HT1080 (cell line): ENCODE data around the gene SPTSSB. TPM values are rescaled to one million over a fixed set of nuclear protein-coding genes. Genes with fewer than 3 reads are reported as not detected.
A peak's percentile ranks its signal among the peaks of the same experiment; 100 is the strongest.

Experiments
- DNase-seq: peaks from one replicate; pipeline ENCODE4 v3.0.0-alpha.2; 2015; ENCODE audit warnings: low read depth
- total RNA-seq: library from RNA; depleted of rRNA; stranded (reverse); fragments of >200 nt; shearing (Covaris generic); gene quantifications from 2 replicates; pipeline ENCODE4 v1.2.3, GENCODE V29; 2014

SPTSSB gene
- total RNA-seq, 1 experiment from 2014 or later = 0.23 TPM

GRCh38 chr3:161393310-161393709 is 22.0 kb upstream of the SPTSSB start:
- no peak for DNase-seq

GRCh38 chr3:161392853-161393252 is 21.5 kb upstream of the SPTSSB start:
- no peak for DNase-seq

- DNase-seq = no peak
These were observed 18.9 kb upstream of the SPTSSB start for GRCh38 chr3:161390200-161390599.

- DNase-seq = no peak
These were observed 18.2 kb upstream of the SPTSSB start for GRCh38 chr3:161389445-161390035.

- DNase-seq = peak; percentile 43
These were observed 17.5 kb upstream of the SPTSSB start for GRCh38 chr3:161388855-161389254.

GRCh38 chr3:161386991-161387770 is 15.9 kb upstream of the SPTSSB start:
- no peak for DNase-seq

GRCh38 chr3:161372321-161373260 is 1.3 kb upstream of the SPTSSB start:
- DNase-seq = peak; percentile 7

- no peak for DNase-seq
These were observed 1.8 kb downstream of the SPTSSB start for GRCh38 chr3:161369531-161369930.

- DNase-seq = no peak
These were observed 5.2 kb downstream of the SPTSSB start for GRCh38 chr3:161366094-161366493.

- DNase-seq = no peak
These were observed 12.8 kb downstream of the SPTSSB start for GRCh38 chr3:161358488-161358887.

GRCh38 chr3:161356287-161356686 is 15.0 kb downstream of the SPTSSB start:
- no peak for DNase-seq

GRCh38 chr3:161355508-161355907 is 15.8 kb downstream of the SPTSSB start:
- no peak for DNase-seq

- no peak for DNase-seq
These were observed 16.8 kb downstream of the SPTSSB start for GRCh38 chr3:161354554-161354953.

GRCh38 chr3:161351330-161351729 is 20.0 kb downstream of the SPTSSB start:
- DNase-seq = no peak

GRCh38 chr3:161350916-161351315 is 20.4 kb downstream of the SPTSSB start:
- no peak for DNase-seq

GRCh38 chr3:161349529-161350312 is 21.6 kb downstream of the SPTSSB start:
- peak; percentile 96 for DNase-seq

- peak; percentile 39 for DNase-seq
These were observed 22.4 kb downstream of the SPTSSB start for GRCh38 chr3:161348796-161349400.

- no peak for DNase-seq
These were observed 23.6 kb downstream of the SPTSSB start for GRCh38 chr3:161347726-161348125.

GRCh38 chr3:161345023-161345422 is 26.3 kb downstream of the SPTSSB start:
- no peak for DNase-seq

- peak; percentile 11 for DNase-seq
These were observed 27.3 kb downstream of the SPTSSB start for GRCh38 chr3:161343986-161344385.

GRCh38 chr3:161343540-161343939 is 27.8 kb downstream of the SPTSSB start:
- no peak for DNase-seq
